PC-9 (cell line): Measurements from ENCODE around the gene NEK7. TPM values are rescaled to one million over a fixed set of nuclear protein-coding genes. Genes with fewer than 3 reads are reported as not detected.

Source experiments
- BruUV-seq: library from RNA; stranded (reverse); fragments of 400-500 nt; replicated peaks from 2 replicates; lab custom pipeline; 2021; lab: Mats Ljungman, UMichigan
- CTCF ChIA-PET: fragments of 300-600 bp; sonication (Branson Sonifier 250); formaldehyde crosslinking; loops from one replicate; lab custom pipeline; 2022; ENCODE audit warnings: antibody characterized with exemption; lab: Charles Lee
- POLR2A ChIA-PET: fragments of 300-600 bp; sonication (Branson Sonifier 250); formaldehyde crosslinking; loops from one replicate; lab custom pipeline; 2022; ENCODE audit warnings: antibody characterized with exemption; ENCODE audit not compliant: unreplicated experiment; lab: Charles Lee
- DNase-seq, 2 experiments: peaks; one replicate each; pipeline versions ENCODE4 v3.0.0 to v3.0.0-alpha.2; 2015 to 2022; ENCODE audit warnings: mixed read lengths in 1 of 2
- H2AFZ ChIP-seq: fragments of 200-600 bp; sonication (generic); 2 replicates; pipeline ENCODE4 v1.8.1; 2017; ENCODE audit warnings: antibody characterized with exemption
- H3F3A ChIP-seq: fragments of 200-600 bp; sonication (generic); 2 replicates; pipeline ENCODE4 v1.8.1; 2017; ENCODE audit warnings: antibody characterized with exemption, mild to moderate bottlenecking, low read depth; ENCODE audit not compliant: insufficient read depth
- H3K27ac ChIP-seq: fragments of 200-600 bp; sonication (generic); 2 replicates; pipeline ENCODE4 v1.6.1; 2016; ENCODE audit warnings: mixed run types
- H3K27me3 ChIP-seq: fragments of 200-600 bp; sonication (generic); 2 replicates; pipeline ENCODE4 v1.6.1; 2016; ENCODE audit warnings: low read depth, mixed run types; ENCODE audit not compliant: insufficient read depth
- H3K36me3 ChIP-seq: fragments of 200-600 bp; sonication (generic); 2 replicates; pipeline ENCODE4 v1.6.1; 2016; ENCODE audit warnings: low read depth, mixed run types
- H3K4me1 ChIP-seq: fragments of 200-600 bp; sonication (generic); replicated peaks from 2 replicates; pipeline ENCODE4 v1.6.1; 2016; ENCODE audit warnings: mixed run types; ENCODE audit not compliant: insufficient read depth
- H3K4me2 ChIP-seq: fragments of 200-600 bp; sonication (generic); 2 replicates; pipeline ENCODE4 v1.6.1; 2017; ENCODE audit warnings: mixed run types
- H3K4me3 ChIP-seq: fragments of 200-600 bp; sonication (generic); 2 replicates; pipeline ENCODE4 v1.6.1; 2016; ENCODE audit warnings: mixed run types
- H3K79me2 ChIP-seq: fragments of 200-600 bp; sonication (generic); 2 replicates; pipeline ENCODE4 v1.6.1; 2017; ENCODE audit warnings: low read depth, mixed run types
- H3K9me2 ChIP-seq: fragments of 200-600 bp; sonication (generic); 2 replicates; pipeline ENCODE4 v1.8.1; 2017; ENCODE audit warnings: mild to moderate bottlenecking; ENCODE audit not compliant: insufficient read depth
- H3K9me3 ChIP-seq: fragments of 200-600 bp; sonication (generic); 2 replicates; pipeline ENCODE4 v1.8.1; 2016; ENCODE audit warnings: low read depth; ENCODE audit not compliant: insufficient read depth
- H4K20me1 ChIP-seq: fragments of 200-600 bp; sonication (generic); 2 replicates; pipeline ENCODE4 v1.8.1; 2017; ENCODE audit not compliant: insufficient read depth
- EZH2 ChIP-seq: fragments of 200-600 bp; sonication (generic); IDR thresholded peaks from 2 replicates; pipeline ENCODE4 v1.8.0; 2017; ENCODE audit warnings: antibody characterized with exemption, low read depth
- intact Hi-C: fragments of 100-400 bp; cut with micrococcal nuclease; formaldehyde crosslinking; loops from one replicate; pipeline ENCODE4 v1.10.0; 2022; ENCODE audit not compliant: unreplicated experiment
- total RNA-seq: library from RNA; stranded (reverse); gene quantifications from 2 replicates; pipeline ENCODE4 v1.2.3, GENCODE V29; 2021
- TF ChIP-seq, protein P1 (sequence below): fragments of 200-600 bp; sonication (generic); conservative IDR thresholded peaks from 2 replicates; pipeline ENCODE4 v1.6.1; 2017; ENCODE audit warnings: mixed run types, antibody characterized with exemption, mild to moderate bottlenecking, moderate library complexity

Gene NEK7
- total RNA-seq, 1 experiment from 2014 or later, result 67.4 TPM

GRCh38 chr1:198176179-198176578 is 19.4 kb downstream of the NEK7 start:
- H4K20me1 ChIP-seq, result peaks cover 10% of the 10 kb centered on the region; the same call in 1 of the 2 replicates
- no peak overlapping the region for H3K4me3 ChIP-seq
- H3K9me3 ChIP-seq, result no peaks in the 10 kb centered on the region
- POLR2A ChIA-PET, result no interaction called here
- H3K4me1 ChIP-seq, result no peaks in the 10 kb centered on the region
- BruUV-seq, result no TSS peak
- H3K4me2 ChIP-seq, result no peak overlapping the region
- intact Hi-C loops, result no loop called here
- H3K36me3 ChIP-seq, result no peaks in the 10 kb centered on the region
- no peak for TF ChIP-seq EZH2
- TF ChIP-seq, protein P1, sequence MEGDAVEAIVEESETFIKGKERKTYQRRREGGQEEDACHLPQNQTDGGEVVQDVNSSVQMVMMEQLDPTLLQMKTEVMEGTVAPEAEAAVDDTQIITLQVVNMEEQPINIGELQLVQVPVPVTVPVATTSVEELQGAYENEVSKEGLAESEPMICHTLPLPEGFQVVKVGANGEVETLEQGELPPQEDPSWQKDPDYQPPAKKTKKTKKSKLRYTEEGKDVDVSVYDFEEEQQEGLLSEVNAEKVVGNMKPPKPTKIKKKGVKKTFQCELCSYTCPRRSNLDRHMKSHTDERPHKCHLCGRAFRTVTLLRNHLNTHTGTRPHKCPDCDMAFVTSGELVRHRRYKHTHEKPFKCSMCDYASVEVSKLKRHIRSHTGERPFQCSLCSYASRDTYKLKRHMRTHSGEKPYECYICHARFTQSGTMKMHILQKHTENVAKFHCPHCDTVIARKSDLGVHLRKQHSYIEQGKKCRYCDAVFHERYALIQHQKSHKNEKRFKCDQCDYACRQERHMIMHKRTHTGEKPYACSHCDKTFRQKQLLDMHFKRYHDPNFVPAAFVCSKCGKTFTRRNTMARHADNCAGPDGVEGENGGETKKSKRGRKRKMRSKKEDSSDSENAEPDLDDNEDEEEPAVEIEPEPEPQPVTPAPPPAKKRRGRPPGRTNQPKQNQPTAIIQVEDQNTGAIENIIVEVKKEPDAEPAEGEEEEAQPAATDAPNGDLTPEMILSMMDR, result no peak
- H2AFZ ChIP-seq, result no peak overlapping the region
- H3K79me2 ChIP-seq, result peaks cover 94% of the 10 kb centered on the region
- H3K27me3 ChIP-seq, result no peaks in the 10 kb centered on the region
- H3F3A ChIP-seq, result 0 out of 2 replicates have a peak, but pooled peaks cover 3% of the 10 kb centered on the region
- CTCF ChIA-PET, result no interaction called here
- H3K9me2 ChIP-seq, result no peaks in the 10 kb centered on the region
- H3K27ac ChIP-seq, result no peak overlapping the region
- DNase-seq, result no peak

GRCh38 chr1:198177546-198177945 is 20.7 kb downstream of the NEK7 start:
- BruUV-seq, result no TSS peak

GRCh38 chr1:198178615-198179014 is 21.8 kb downstream of the NEK7 start:
- Histone ChIP-seq H3K27me3 (no peaks in the 10 kb centered on the region), H4K20me1 (peaks cover 10% of the 10 kb centered on the region; the same call in 1 of the 2 replicates), H3K79me2 (peaks cover 93% of the 10 kb centered on the region), H3K9me2 (no peaks in the 10 kb centered on the region), H2AFZ (no peak overlapping the region), H3K9me3 (no peaks in the 10 kb centered on the region), H3K27ac (no peak overlapping the region), H3K4me3 (no peak overlapping the region), H3F3A (0 out of 2 replicates have a peak, but pooled peaks cover 3% of the 10 kb centered on the region), H3K4me1 (no peaks in the 10 kb centered on the region), H3K4me2 (no peak overlapping the region), H3K36me3 (no peaks in the 10 kb centered on the region)
- POLR2A ChIA-PET, result no interaction called here
- no peak for DNase-seq
- TF ChIP-seq EZH2, result no peak
- TF ChIP-seq, protein P1, result no peak
- BruUV-seq, result no TSS peak
- CTCF ChIA-PET, result no interaction called here
- intact Hi-C loops, result no loop called here

More at GRCh38 chr1:198177546-198177945, 20.7 kb downstream of the NEK7 start:
- POLR2A ChIA-PET, result no interaction called here
- H3K4me1 ChIP-seq, result no peaks in the 10 kb centered on the region
- H3F3A ChIP-seq, result 0 out of 2 replicates have a peak, but pooled peaks cover 3% of the 10 kb centered on the region
- no peak overlapping the region for H3K4me2 ChIP-seq
- H3K36me3 ChIP-seq, result no peaks in the 10 kb centered on the region
- H3K27me3 ChIP-seq, result no peaks in the 10 kb centered on the region
- DNase-seq, result no peak
- peaks cover 93% of the 10 kb centered on the region for H3K79me2 ChIP-seq
- no peak overlapping the region for H2AFZ ChIP-seq
- no peaks in the 10 kb centered on the region for H3K9me2 ChIP-seq
- CTCF ChIA-PET, result no interaction called here
- no peak for TF ChIP-seq EZH2
- TF ChIP-seq, protein P1, result no peak
- peaks cover 10% of the 10 kb centered on the region; the same call in 1 of the 2 replicates for H4K20me1 ChIP-seq
- no peaks in the 10 kb centered on the region for H3K9me3 ChIP-seq
- no peak overlapping the region for H3K27ac ChIP-seq
- H3K4me3 ChIP-seq, result no peak overlapping the region
- intact Hi-C loops, result no loop called here
